ENCODE results near the gene GPS2.

Gene GPS2

GRCh38 chr17:7314719-7315569, at the start of gene GPS2:
Gene GPS2, minus strand, starts transcription at chr17:7315360. Its CDS starts 308 bp downstream, at chr17:7315052.
- Histone ChIP-seq H3K27ac (ENCODE audit: low read length) (peak within 1 kb of the TSS; percentile 86), H3K36me3 (ENCODE audit: control insufficient read depth in 1 of 2, insufficient read depth in 2 of 2, low read length in 2 of 2) (peaks cover 56 to 66% of the 10 kb centered on the region in 2 donors), H3K27me3 (ENCODE audit: low read depth, low read length) (no peaks in the 10 kb centered on the region), H3K4me3 (ENCODE audit: low read depth in 1 of 2, low read length in 2 of 2) (peak within 1 kb of the TSS; percentile 73 to 96), H3K9me3 (ENCODE audit: control insufficient read depth in 1 of 2, low read length in 2 of 2) (no peaks in the 10 kb centered on the region), H3K4me1 (ENCODE audit: control insufficient read depth in 1 of 2, insufficient read depth in 2 of 2, low read length in 2 of 2) (peaks cover 17 to 42% of the 10 kb centered on the region in 2 donors)

GRCh38 chr17:7363311-7363710, 48.2 kb upstream of the GPS2 start:
- Histone ChIP-seq H3K4me1 (ENCODE audit: control insufficient read depth in 1 of 2, insufficient read depth in 2 of 2, low read length in 2 of 2) (no peaks in the 10 kb centered on the region), H3K27me3 (ENCODE audit: low read depth, low read length) (no peaks in the 10 kb centered on the region), H3K9me3 (ENCODE audit: control insufficient read depth in 1 of 2, low read length in 2 of 2) (no peaks in the 10 kb centered on the region), H3K27ac (ENCODE audit: low read length) (no peak overlapping the region), H3K36me3 (ENCODE audit: control insufficient read depth in 1 of 2, insufficient read depth in 2 of 2, low read length in 2 of 2) (no peaks in the 10 kb centered on the region), H3K4me3 (ENCODE audit: low read depth in 1 of 2, low read length in 2 of 2) (no peak overlapping the region)

GRCh38 chr17:7361906-7362305, 46.7 kb upstream of the GPS2 start:
- H3K9me3 ChIP-seq (ENCODE audit: control insufficient read depth in 1 of 2, low read length in 2 of 2): no peaks in the 10 kb centered on the region

GRCh38 chr17:7357381-7357780, 42.2 kb upstream of the GPS2 start:
- no peak overlapping the region for H3K4me3 ChIP-seq (ENCODE audit: low read depth in 1 of 2, low read length in 2 of 2)
- H3K36me3 ChIP-seq (ENCODE audit: control insufficient read depth in 1 of 2, insufficient read depth in 2 of 2, low read length in 2 of 2): no peaks in the 10 kb centered on the region
- H3K27ac ChIP-seq (ENCODE audit: low read length): peak overlapping the region; percentile 65
- H3K27me3 ChIP-seq (ENCODE audit: low read depth, low read length): no peaks in the 10 kb centered on the region
- peaks cover 13 to 33% of the 10 kb centered on the region in 2 donors for H3K4me1 ChIP-seq (ENCODE audit: control insufficient read depth in 1 of 2, insufficient read depth in 2 of 2, low read length in 2 of 2)
- no peaks in the 10 kb centered on the region for H3K9me3 ChIP-seq (ENCODE audit: control insufficient read depth in 1 of 2, low read length in 2 of 2)

More at GRCh38 chr17:7361906-7362305, 46.7 kb upstream of the GPS2 start:
- Histone ChIP-seq H3K4me3 (ENCODE audit: low read depth in 1 of 2, low read length in 2 of 2) (no peak overlapping the region), H3K27ac (ENCODE audit: low read length) (no peak overlapping the region), H3K4me1 (ENCODE audit: control insufficient read depth in 1 of 2, insufficient read depth in 2 of 2, low read length in 2 of 2) (no peaks in the 10 kb centered on the region), H3K27me3 (ENCODE audit: low read depth, low read length) (no peaks in the 10 kb centered on the region), H3K36me3 (ENCODE audit: control insufficient read depth in 1 of 2, insufficient read depth in 2 of 2, low read length in 2 of 2) (no peaks in the 10 kb centered on the region)

GRCh38 chr17:7356756-7357155, 41.6 kb upstream of the GPS2 start:
- peak overlapping the region; percentile 34 for H3K27ac ChIP-seq (ENCODE audit: low read length)

GRCh38 chr17:7356072-7356549, 41.0 kb upstream of the GPS2 start:
- peaks cover 0 to 6% of the 10 kb centered on the region in 2 donors for H3K36me3 ChIP-seq (ENCODE audit: control insufficient read depth in 1 of 2, insufficient read depth in 2 of 2, low read length in 2 of 2)
- H3K9me3 ChIP-seq (ENCODE audit: control insufficient read depth in 1 of 2, low read length in 2 of 2): no peaks in the 10 kb centered on the region
- H3K27me3 ChIP-seq (ENCODE audit: low read depth, low read length): no peaks in the 10 kb centered on the region
- H3K27ac ChIP-seq (ENCODE audit: low read length): peak overlapping the region; percentile 34
- H3K4me3 ChIP-seq (ENCODE audit: low read depth in 1 of 2, low read length in 2 of 2): no peak overlapping the region
- H3K4me1 ChIP-seq (ENCODE audit: control insufficient read depth in 1 of 2, insufficient read depth in 2 of 2, low read length in 2 of 2): peaks cover 15 to 38% of the 10 kb centered on the region in 2 donors

More at GRCh38 chr17:7356756-7357155, 41.6 kb upstream of the GPS2 start:
- peaks cover 15 to 35% of the 10 kb centered on the region in 2 donors for H3K4me1 ChIP-seq (ENCODE audit: control insufficient read depth in 1 of 2, insufficient read depth in 2 of 2, low read length in 2 of 2)
- no peaks in the 10 kb centered on the region for H3K9me3 ChIP-seq (ENCODE audit: control insufficient read depth in 1 of 2, low read length in 2 of 2)
- no peak overlapping the region for H3K4me3 ChIP-seq (ENCODE audit: low read depth in 1 of 2, low read length in 2 of 2)
- no peaks in the 10 kb centered on the region for H3K27me3 ChIP-seq (ENCODE audit: low read depth, low read length)
- peaks cover 0 to 3% of the 10 kb centered on the region in 2 donors for H3K36me3 ChIP-seq (ENCODE audit: control insufficient read depth in 1 of 2, insufficient read depth in 2 of 2, low read length in 2 of 2)

GRCh38 chr17:7355573-7355972, 40.4 kb upstream of the GPS2 start:
- H3K27ac ChIP-seq (ENCODE audit: low read length): peak overlapping the region; percentile 34
- peaks cover 0 to 9% of the 10 kb centered on the region in 2 donors for H3K36me3 ChIP-seq (ENCODE audit: control insufficient read depth in 1 of 2, insufficient read depth in 2 of 2, low read length in 2 of 2)
- peaks cover 15 to 43% of the 10 kb centered on the region in 2 donors for H3K4me1 ChIP-seq (ENCODE audit: control insufficient read depth in 1 of 2, insufficient read depth in 2 of 2, low read length in 2 of 2)
- no peaks in the 10 kb centered on the region for H3K9me3 ChIP-seq (ENCODE audit: control insufficient read depth in 1 of 2, low read length in 2 of 2)
- no peaks in the 10 kb centered on the region for H3K27me3 ChIP-seq (ENCODE audit: low read depth, low read length)
- H3K4me3 ChIP-seq (ENCODE audit: low read depth in 1 of 2, low read length in 2 of 2): no peak overlapping the region

- Histone ChIP-seq H3K27ac (ENCODE audit: low read length) (peak within 1 kb of the TSS; percentile 34), H3K4me1 (ENCODE audit: control insufficient read depth in 1 of 2, insufficient read depth in 2 of 2, low read length in 2 of 2) (peaks cover 15 to 44% of the 10 kb centered on the region in 2 donors), H3K9me3 (ENCODE audit: control insufficient read depth in 1 of 2, low read length in 2 of 2) (no peaks in the 10 kb centered on the region), H3K36me3 (ENCODE audit: control insufficient read depth in 1 of 2, insufficient read depth in 2 of 2, low read length in 2 of 2) (peaks cover 0 to 9% of the 10 kb centered on the region in 2 donors), H3K4me3 (ENCODE audit: low read depth in 1 of 2, low read length in 2 of 2) (no peak within 1 kb of the TSS), H3K27me3 (ENCODE audit: low read depth, low read length) (no peaks in the 10 kb centered on the region)
These were observed 39.9 kb upstream of the GPS2 start, which contains the start of gene TMEM95 for GRCh38 chr17:7355053-7355452. Gene TMEM95, plus strand, starts transcription at chr17:7355156. Its CDS starts 49 bp downstream, at chr17:7355205.

- Histone ChIP-seq H3K9me3 (ENCODE audit: control insufficient read depth in 1 of 2, low read length in 2 of 2) (no peaks in the 10 kb centered on the region), H3K4me1 (ENCODE audit: control insufficient read depth in 1 of 2, insufficient read depth in 2 of 2, low read length in 2 of 2) (peaks cover 20 to 50% of the 10 kb centered on the region in 2 donors), H3K4me3 (ENCODE audit: low read depth in 1 of 2, low read length in 2 of 2) (no peak overlapping the region), H3K27me3 (ENCODE audit: low read depth, low read length) (no peaks in the 10 kb centered on the region), H3K27ac (ENCODE audit: low read length) (no peak overlapping the region), H3K36me3 (ENCODE audit: control insufficient read depth in 1 of 2, insufficient read depth in 2 of 2, low read length in 2 of 2) (peaks cover 0 to 9% of the 10 kb centered on the region in 2 donors)
These were observed 39.2 kb upstream of the GPS2 start for GRCh38 chr17:7354262-7354843.

GRCh38 chr17:7352910-7353635, 37.9 kb upstream of the GPS2 start:
- H3K4me3 ChIP-seq (ENCODE audit: low read depth in 1 of 2, low read length in 2 of 2): peak overlapping the region; percentile 75 to 82
- peaks cover 20 to 57% of the 10 kb centered on the region in 2 donors for H3K4me1 ChIP-seq (ENCODE audit: control insufficient read depth in 1 of 2, insufficient read depth in 2 of 2, low read length in 2 of 2)
- peaks cover 0 to 9% of the 10 kb centered on the region in 2 donors for H3K36me3 ChIP-seq (ENCODE audit: control insufficient read depth in 1 of 2, insufficient read depth in 2 of 2, low read length in 2 of 2)
- no peaks in the 10 kb centered on the region for H3K9me3 ChIP-seq (ENCODE audit: control insufficient read depth in 1 of 2, low read length in 2 of 2)
- no peak overlapping the region for H3K27ac ChIP-seq (ENCODE audit: low read length)
- no peaks in the 10 kb centered on the region for H3K27me3 ChIP-seq (ENCODE audit: low read depth, low read length)

GRCh38 chr17:7352503-7352889, 37.3 kb upstream of the GPS2 start:
- Histone ChIP-seq H3K4me3 (ENCODE audit: low read depth in 1 of 2, low read length in 2 of 2) (peak overlapping the region; percentile 75 to 82), H3K9me3 (ENCODE audit: control insufficient read depth in 1 of 2, low read length in 2 of 2) (no peaks in the 10 kb centered on the region), H3K27me3 (ENCODE audit: low read depth, low read length) (no peaks in the 10 kb centered on the region), H3K36me3 (ENCODE audit: control insufficient read depth in 1 of 2, insufficient read depth in 2 of 2, low read length in 2 of 2) (peaks cover 0 to 9% of the 10 kb centered on the region in 2 donors), H3K27ac (ENCODE audit: low read length) (peak overlapping the region; percentile 82), H3K4me1 (ENCODE audit: control insufficient read depth in 1 of 2, insufficient read depth in 2 of 2, low read length in 2 of 2) (peaks cover 20 to 58% of the 10 kb centered on the region in 2 donors)

All from muscle layer of duodenum (tissue), 2 donors.